K562 (cell line): ENCODE results near the gene LMBR1L. TPM values are rescaled to one million over a fixed set of nuclear protein-coding genes. Genes with fewer than 3 reads are reported as not detected.

ENCODE experiments used
- BCL6 ChIP-seq: fragments of 250-450 bp; sonication (Bioruptor Pico); IDR thresholded peaks from 2 replicates; pipeline ENCODE4 v1.4.0; 2020
- CCNT2 ChIP-seq: IDR thresholded peaks from 2 replicates; pipeline ENCODE4 v1.6.1; 2011; ENCODE audit warnings: borderline replicate concordance, low read depth, mild to moderate bottlenecking, moderate library complexity, mixed read lengths, low read length; ENCODE audit not compliant: insufficient read length; ENCODE audit errors: extremely low read depth
- CHD1 ChIP-seq: fragments of 200-600 bp; sonication (generic); IDR thresholded peaks from one replicate; pipeline ENCODE4 v1.6.1; 2012; ENCODE audit warnings: mild to moderate bottlenecking, moderate library complexity, low read length, inconsistent platforms
- FOXK1 ChIP-seq: sonication (generic); formaldehyde crosslinking; IDR thresholded peaks from 2 replicates; pipeline ENCODE4 v1.8.0; 2022; ENCODE audit warnings: missing genetic modification reagents, mild to moderate bottlenecking, borderline replicate concordance
- GABPB2 ChIP-seq: fragments of 250-450 bp; sonication (Bioruptor Pico); conservative IDR thresholded peaks from 2 replicates; pipeline ENCODE4 v1.5.1; 2021; ENCODE audit warnings: mild to moderate bottlenecking
- HMGN3 ChIP-seq: IDR thresholded peaks from 2 replicates; pipeline ENCODE4 v1.6.1; 2011; ENCODE audit warnings: borderline replicate concordance, low read depth, mild to moderate bottlenecking, mixed read lengths, low read length; ENCODE audit not compliant: insufficient read length; ENCODE audit errors: extremely low read depth
- HSF4 ChIP-seq: fragments of 250-450 bp; sonication (Bioruptor Pico); IDR thresholded peaks from 2 replicates; pipeline ENCODE4 v2.1.2; 2022; ENCODE audit warnings: mild to moderate bottlenecking, moderate library complexity, borderline replicate concordance
- KLF6 ChIP-seq: fragments of 250-450 bp; sonication (Bioruptor Pico); IDR thresholded peaks from 2 replicates; pipeline ENCODE4 v1.4.0; 2020; ENCODE audit warnings: mild to moderate bottlenecking, moderate library complexity, borderline replicate concordance
- NONO ChIP-seq, 2 experiments: fragments of 200-400 bp in 1 of 2; fragments of 450-650 bp in 1 of 2; formaldehyde crosslinking in 1 of 2; IDR thresholded peaks; 2 replicates each; pipeline ENCODE4 v1.6.1; 2017; ENCODE audit warnings: low read depth in 2 of 2, mild to moderate bottlenecking in 2 of 2, moderate library complexity in 2 of 2, low read length in 1 of 2
- NR4A1 ChIP-seq, 2 experiments: fragments of 250-450 bp in 1 of 2; fragments of 450-650 bp in 1 of 2; sonication (Bioruptor Pico) in 1 of 2; IDR thresholded peaks; 2 replicates each; pipeline versions ENCODE4 v1.4.0 to v1.6.1; 2016 to 2020; ENCODE audit warnings: mild to moderate bottlenecking in 2 of 2, missing compliant biosample characterization in 1 of 2, missing genetic modification characterization in 1 of 2, moderate library complexity in 1 of 2
- PHB ChIP-seq: fragments of 250-450 bp; sonication (Bioruptor Pico); IDR thresholded peaks from 2 replicates; pipeline ENCODE4 v1.5.0; 2021
- TEAD1 ChIP-seq, 2 experiments: fragments of 450-650 bp in 1 of 2; sonication (generic) in 1 of 2; formaldehyde crosslinking; IDR thresholded peaks; 2 replicates each; pipeline versions ENCODE4 v1.4.0 to v1.8.0; 2020 to 2022; ENCODE audit warnings: mild to moderate bottlenecking in 2 of 2, missing genetic modification reagents in 1 of 2
- YBX1 ChIP-seq: fragments of 450-650 bp; IDR thresholded peaks from 2 replicates; pipeline ENCODE4 v1.7.1; 2016; ENCODE audit warnings: mild to moderate bottlenecking
- ZBTB7A ChIP-seq: IDR thresholded peaks from 2 replicates; pipeline ENCODE4 v1.6.1; 2011; ENCODE audit warnings: low read depth, mild to moderate bottlenecking, low read length, moderate library complexity, borderline replicate concordance; ENCODE audit not compliant: control insufficient read depth
- ZC3H11A ChIP-seq: IDR thresholded peaks from 2 replicates; pipeline ENCODE4 v1.6.1; 2012; ENCODE audit warnings: low read depth, low read length, improper control_type of control experiment
- ZNF3 ChIP-seq: fragments of 250-450 bp; sonication (Bioruptor Pico); IDR thresholded peaks from 2 replicates; pipeline ENCODE4 v1.5.0; 2021; ENCODE audit warnings: mild to moderate bottlenecking, moderate library complexity
- ZNF507 ChIP-seq: conservative IDR thresholded peaks from 2 replicates; pipeline ENCODE4 v1.6.1; 2017; ENCODE audit warnings: missing genetic modification characterization, missing compliant biosample characterization
- ZNF589 ChIP-seq: fragments of 200-800 bp; sonication (Bioruptor generic); IDR thresholded peaks from 2 replicates; pipeline ENCODE4 v1.6.1; 2016; ENCODE audit warnings: low read depth, missing genetic modification characterization, missing compliant biosample characterization
- ZNF785 ChIP-seq: fragments of 250-450 bp; sonication (Bioruptor Pico); IDR thresholded peaks from 2 replicates; pipeline ENCODE4 v1.4.0; 2020; ENCODE audit warnings: mild to moderate bottlenecking
- polyA plus RNA-seq, 8 experiments: library from polyadenylated mRNA; depleted of rRNA in 4 of 8; stranded (reverse) in 5 of 8; unstranded in 3 of 8; fragments of >200 nt; fragmentation: Nextera tagmentation in 2 of 8; fragmentation: Illumina TruSeq in 1 of 8; extraction: Ambion mirVana in 2 of 8; extraction: Trizol in 1 of 8; gene quantifications; 2 replicates each; pipeline versions ENCODE4 v1.2.1 to v1.2.3, GENCODE V29; 2011 to 2014; ENCODE audit warnings: inconsistent platforms in 1 of 8, missing spikeins in 1 of 8
- total RNA-seq, 7 experiments: library from RNA; depleted of rRNA in 6 of 7; stranded (reverse); fragments of >200 nt in 6 of 7; fragmentation: Illumina TruSeq in 2 of 7; extraction: Trizol in 2 of 7; gene quantifications; 2 replicates each; pipeline versions ENCODE4 v1.2.1 to v1.2.3, GENCODE V29; 2011 to 2021; ENCODE audit warnings: low replicate concordance in 1 of 7
- TF ChIP-seq, protein P1 (sequence below): fragments of 250-450 bp; sonication (Bioruptor Pico); IDR thresholded peaks from 2 replicates; pipeline ENCODE4 v1.4.0; 2020; ENCODE audit warnings: mild to moderate bottlenecking, moderate library complexity
- TF ChIP-seq, protein P2 (sequence below): sonication (generic); formaldehyde crosslinking; IDR thresholded peaks from 2 replicates; pipeline ENCODE4 v1.8.0; 2022; ENCODE audit warnings: missing genetic modification reagents, mild to moderate bottlenecking, borderline replicate concordance
- TF ChIP-seq, protein P3 (sequence below), 2 experiments: IDR thresholded peaks; 2 replicates each; pipeline ENCODE4 v1.6.1; 2012; ENCODE audit warnings: improper control_type of control experiment in 2 of 2, low read depth in 2 of 2, low read length in 2 of 2, borderline replicate concordance in 1 of 2

Gene LMBR1L
- total and polyA plus RNA-seq, 9 of the 15 experiments (the other 6 are each of a cell fraction or from before 2014, with no cell fraction given), result 2.5 to 57.0 (median 31.1) TPM

- TF ChIP-seq FOXK1 (CRISPR knock-in tag) (0 out of 2 replicates have a peak, but pooled peaks have one; percentile 34), GABPB2 (CRISPR knock-in tag) (no peak), HSF4 (CRISPR knock-in tag) (no peak), NONO (IDR thresholded peaks at IDR 0.05; ENCODE audit: low read depth in 2 of 2, low read length in 1 of 2) (no peak), NR4A1 (CRISPR knock-in tag; IDR thresholded peaks at IDR 0.05) (no peak), NR4A1 (tag; IDR thresholded peaks at IDR 0.05) (no peak), ZNF3 (CRISPR knock-in tag) (no peak), ZNF785 (CRISPR knock-in tag) (no peak), BCL6 (CRISPR knock-in tag) (no peak), TEAD1 (CRISPR knock-in tag; IDR thresholded peaks at IDR 0.05) (no peak), ZNF507 (tag) (no peak), CCNT2 (peak; percentile 49), HMGN3 (peak; percentile 10), ZC3H11A (no peak), KLF6 (no peak), PHB (CRISPR knock-in tag) (no peak), ZBTB7A (peak; percentile 45; the same call in 1 of the 2 replicates), CHD1 (peak; percentile 83), YBX1 (no peak), ZNF589 (CRISPR knock-in tag) (no peak)
- TF ChIP-seq, protein P1, sequence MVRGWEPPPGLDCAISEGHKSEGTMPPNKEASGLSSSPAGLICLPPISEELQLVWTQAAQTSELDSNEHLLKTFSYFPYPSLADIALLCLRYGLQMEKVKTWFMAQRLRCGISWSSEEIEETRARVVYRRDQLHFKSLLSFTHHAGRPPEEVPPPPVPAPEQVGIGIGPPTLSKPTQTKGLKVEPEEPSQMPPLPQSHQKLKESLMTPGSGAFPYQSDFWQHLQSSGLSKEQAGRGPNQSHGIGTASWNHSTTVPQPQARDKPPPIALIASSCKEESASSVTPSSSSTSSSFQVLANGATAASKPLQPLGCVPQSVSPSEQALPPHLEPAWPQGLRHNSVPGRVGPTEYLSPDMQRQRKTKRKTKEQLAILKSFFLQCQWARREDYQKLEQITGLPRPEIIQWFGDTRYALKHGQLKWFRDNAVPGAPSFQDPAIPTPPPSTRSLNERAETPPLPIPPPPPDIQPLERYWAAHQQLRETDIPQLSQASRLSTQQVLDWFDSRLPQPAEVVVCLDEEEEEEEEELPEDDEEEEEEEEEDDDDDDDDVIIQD (CRISPR knock-in tag), result no peak
- TF ChIP-seq, protein P2, sequence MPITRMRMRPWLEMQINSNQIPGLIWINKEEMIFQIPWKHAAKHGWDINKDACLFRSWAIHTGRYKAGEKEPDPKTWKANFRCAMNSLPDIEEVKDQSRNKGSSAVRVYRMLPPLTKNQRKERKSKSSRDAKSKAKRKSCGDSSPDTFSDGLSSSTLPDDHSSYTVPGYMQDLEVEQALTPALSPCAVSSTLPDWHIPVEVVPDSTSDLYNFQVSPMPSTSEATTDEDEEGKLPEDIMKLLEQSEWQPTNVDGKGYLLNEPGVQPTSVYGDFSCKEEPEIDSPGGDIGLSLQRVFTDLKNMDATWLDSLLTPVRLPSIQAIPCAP (CRISPR knock-in tag), result no peak
- TF ChIP-seq, protein P3, sequence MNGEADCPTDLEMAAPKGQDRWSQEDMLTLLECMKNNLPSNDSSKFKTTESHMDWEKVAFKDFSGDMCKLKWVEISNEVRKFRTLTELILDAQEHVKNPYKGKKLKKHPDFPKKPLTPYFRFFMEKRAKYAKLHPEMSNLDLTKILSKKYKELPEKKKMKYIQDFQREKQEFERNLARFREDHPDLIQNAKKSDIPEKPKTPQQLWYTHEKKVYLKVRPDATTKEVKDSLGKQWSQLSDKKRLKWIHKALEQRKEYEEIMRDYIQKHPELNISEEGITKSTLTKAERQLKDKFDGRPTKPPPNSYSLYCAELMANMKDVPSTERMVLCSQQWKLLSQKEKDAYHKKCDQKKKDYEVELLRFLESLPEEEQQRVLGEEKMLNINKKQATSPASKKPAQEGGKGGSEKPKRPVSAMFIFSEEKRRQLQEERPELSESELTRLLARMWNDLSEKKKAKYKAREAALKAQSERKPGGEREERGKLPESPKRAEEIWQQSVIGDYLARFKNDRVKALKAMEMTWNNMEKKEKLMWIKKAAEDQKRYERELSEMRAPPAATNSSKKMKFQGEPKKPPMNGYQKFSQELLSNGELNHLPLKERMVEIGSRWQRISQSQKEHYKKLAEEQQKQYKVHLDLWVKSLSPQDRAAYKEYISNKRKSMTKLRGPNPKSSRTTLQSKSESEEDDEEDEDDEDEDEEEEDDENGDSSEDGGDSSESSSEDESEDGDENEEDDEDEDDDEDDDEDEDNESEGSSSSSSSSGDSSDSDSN (IDR thresholded peaks at IDR 0.05; ENCODE audit: borderline replicate concordance in 1 of 2, low read depth in 2 of 2, low read length in 2 of 2), result peak; percentile 61 to 68; a peak in 2 of 4 replicates
These were observed 51.1 kb downstream of the LMBR1L start (continued) for GRCh38 chr12:49059299-49060171.
